H1 (cell line): Measurements from ENCODE around the gene COL27A1. TPM values are rescaled to one million over a fixed set of nuclear protein-coding genes. Genes with fewer than 3 reads are reported as not detected.

ENCODE experiments used
- CTCF ChIA-PET: fragments of 300-600 bp; sonication (Branson Sonifier 250); formaldehyde crosslinking; loops from one replicate; lab custom pipeline; 2021; ENCODE audit not compliant: partially characterized antibody; lab: Charles Lee
- POLR2A ChIA-PET: fragments of 300-600 bp; sonication (Branson Sonifier 250); formaldehyde crosslinking; loops from one replicate; lab custom pipeline; 2021; ENCODE audit warnings: inconsistent platforms; ENCODE audit not compliant: partially characterized antibody; lab: Charles Lee
- DNase-seq, 2 experiments: peaks; one replicate each; pipeline versions ENCODE4 v3.0.0 to v3.0.0-alpha.2; 2010 to 2022; ENCODE audit warnings: low spot score in 2 of 2, low read depth in 1 of 2, mixed read lengths in 1 of 2
- FAIRE-seq: peaks from 2 replicates; lab custom pipeline; 2011; peaks lifted over from hg19 to GRCh38; lab: Jason Lieb, UNC
- H2AFZ ChIP-seq: 2 replicates; pipeline ENCODE4 v1.8.1; 2012; ENCODE audit warnings: low read length, inconsistent platforms
- H2AK5ac ChIP-seq: 2 replicates; pipeline ENCODE4 v1.6.1; 2013; ENCODE audit warnings: low read depth, low read length
- H2BK120ac ChIP-seq: replicated peaks from 2 replicates; pipeline ENCODE3; 2013; ENCODE audit warnings: low read depth, low read length, inconsistent platforms
- H2BK12ac ChIP-seq: 2 replicates; pipeline ENCODE4 v1.6.1; 2013; ENCODE audit warnings: low read depth, low read length
- H2BK15ac ChIP-seq: 2 replicates; pipeline ENCODE4 v1.6.1; 2013; ENCODE audit warnings: low read length
- H2BK20ac ChIP-seq: 2 replicates; pipeline ENCODE4 v1.6.1; 2013; ENCODE audit warnings: low read length
- H2BK5ac ChIP-seq: 2 replicates; pipeline ENCODE4 v1.6.1; 2013; ENCODE audit warnings: low read depth, low read length
- H3K14ac ChIP-seq: 2 replicates; pipeline ENCODE4 v1.6.1; 2013; ENCODE audit warnings: inconsistent platforms; ENCODE audit not compliant: insufficient read length
- H3K18ac ChIP-seq: 2 replicates; pipeline ENCODE4 v1.6.1; 2013; ENCODE audit warnings: low read length; ENCODE audit errors: extremely low read depth
- H3K23ac ChIP-seq: 2 replicates; pipeline ENCODE4 v1.6.1; 2013; ENCODE audit warnings: inconsistent platforms; ENCODE audit not compliant: insufficient read length
- H3K23me2 ChIP-seq: 2 replicates; pipeline ENCODE4 v1.6.1; 2013; ENCODE audit warnings: low read depth, low read length
- H3K27ac ChIP-seq: 2 replicates; pipeline ENCODE4 v1.6.1; 2011; ENCODE audit warnings: low read depth, low read length, inconsistent platforms
- H3K27me3 ChIP-seq, 4 experiments: replicated peaks in 1 of 4; 1 replicate in 1 of 4; 2 replicates in 3 of 4; pipeline versions ENCODE4 v1.6.1 to v1.8.1; 2011 to 2013; ENCODE audit warnings: low read length in 3 of 4, mild to moderate bottlenecking in 3 of 4, inconsistent platforms in 2 of 4, mixed read lengths in 2 of 4, moderate library complexity in 1 of 4; ENCODE audit not compliant: control insufficient read depth in 3 of 4, insufficient read depth in 3 of 4; ENCODE audit errors: extremely low read depth in 1 of 4
- H3K36me3 ChIP-seq, 4 experiments: 2 replicates each; pipeline versions ENCODE4 v1.6.1 to v1.8.1; 2011 to 2013; ENCODE audit warnings: mild to moderate bottlenecking in 4 of 4, low read length in 3 of 4, moderate library complexity in 2 of 4, control low read depth in 1 of 4, inconsistent platforms in 1 of 4; ENCODE audit not compliant: insufficient read depth in 4 of 4, control insufficient read depth in 2 of 4
- H3K4ac ChIP-seq: replicated peaks from 2 replicates; pipeline ENCODE3; 2013; ENCODE audit warnings: low read length, low read depth, mixed read lengths, inconsistent platforms; ENCODE audit not compliant: insufficient read length
- H3K4me1 ChIP-seq, 4 experiments: replicated peaks in 1 of 4; 1 replicate in 1 of 4; 2 replicates in 3 of 4; pipeline versions ENCODE4 v1.6.1 to v1.8.1; 2011 to 2013; ENCODE audit warnings: low read length in 3 of 4, inconsistent platforms in 2 of 4, mixed read lengths in 1 of 4; ENCODE audit not compliant: insufficient read depth in 4 of 4, control insufficient read depth in 3 of 4
- H3K4me2 ChIP-seq, 2 experiments: 2 replicates each; pipeline versions ENCODE4 v1.6.1 to v1.8.1; 2011 to 2013; ENCODE audit warnings: low read depth in 2 of 2, low read length in 2 of 2, control low read depth in 1 of 2, inconsistent platforms in 1 of 2, mild to moderate bottlenecking in 1 of 2; ENCODE audit not compliant: insufficient read depth in 1 of 2
- H3K4me3 ChIP-seq, 4 experiments: fragments of 200-600, 300-600 bp in 1 of 4; sonication (generic), shearing (Covaris generic), sonication (Bioruptor Twin) in 1 of 4; 2 replicates each; pipeline versions ENCODE4 v1.5.1 to v1.8.1; 2011 to 2016; ENCODE audit warnings: low read length in 4 of 4, low read depth in 3 of 4, control low read depth in 2 of 4, inconsistent platforms in 2 of 4, mild to moderate bottlenecking in 2 of 4, mixed read lengths in 1 of 4, moderate library complexity in 1 of 4; ENCODE audit not compliant: insufficient read depth in 2 of 4; ENCODE audit errors: extremely low read depth in 1 of 4
- H3K56ac ChIP-seq: replicated peaks from 2 replicates; pipeline ENCODE3; 2013; ENCODE audit warnings: low read depth, mild to moderate bottlenecking, mixed read lengths, low read length, inconsistent platforms; ENCODE audit not compliant: insufficient read length
- H3K79me1 ChIP-seq: 2 replicates; pipeline ENCODE4 v1.6.1; 2013; ENCODE audit warnings: low read depth, low read length, control low read depth
- H3K79me2 ChIP-seq, 2 experiments: 2 replicates each; pipeline versions ENCODE4 v1.6.1 to v1.8.1; 2012 to 2013; ENCODE audit warnings: low read length in 2 of 2, mild to moderate bottlenecking in 2 of 2, inconsistent platforms in 1 of 2; ENCODE audit not compliant: insufficient read depth in 2 of 2, control insufficient read depth in 1 of 2
- H3K9ac ChIP-seq, 4 experiments: replicated peaks in 1 of 4; 1 replicate in 1 of 4; 2 replicates in 3 of 4; pipeline versions ENCODE4 v1.6.1 to v1.8.1; 2011 to 2013; ENCODE audit warnings: low read depth in 3 of 4, low read length in 3 of 4, control low read depth in 2 of 4, mild to moderate bottlenecking in 2 of 4, moderate library complexity in 2 of 4, inconsistent platforms in 1 of 4; ENCODE audit errors: extremely low read depth in 1 of 4
- H3K9me3 ChIP-seq, 2 experiments: 2 replicates each; pipeline versions ENCODE4 v1.6.1 to v1.8.1; 2012 to 2013; ENCODE audit warnings: mild to moderate bottlenecking in 2 of 2, moderate library complexity in 2 of 2, control low read depth in 1 of 2, inconsistent platforms in 1 of 2, low read depth in 1 of 2, low read length in 1 of 2, mixed read lengths in 1 of 2; ENCODE audit not compliant: insufficient read depth in 2 of 2
- H4K20me1 ChIP-seq, 2 experiments: replicated peaks in 1 of 2; 2 replicates each; pipeline versions ENCODE3 to v1.8.1; 2011 to 2013; ENCODE audit warnings: inconsistent platforms in 2 of 2, low read length in 2 of 2, mild to moderate bottlenecking in 1 of 2; ENCODE audit not compliant: insufficient read depth in 2 of 2, control insufficient read depth in 1 of 2
- H4K5ac ChIP-seq: 2 replicates; pipeline ENCODE4 v1.6.1; 2013; ENCODE audit warnings: low read length, low read depth, mixed read lengths, inconsistent platforms; ENCODE audit not compliant: insufficient read length
- H4K8ac ChIP-seq: 2 replicates; pipeline ENCODE4 v1.8.0; 2013; ENCODE audit warnings: mild to moderate bottlenecking, moderate library complexity, low read length, inconsistent platforms; ENCODE audit not compliant: insufficient read depth; ENCODE audit errors: extremely low read depth
- H4K91ac ChIP-seq: replicated peaks from 2 replicates; pipeline ENCODE3; 2013; ENCODE audit warnings: low read length, mixed read lengths, inconsistent platforms; ENCODE audit not compliant: insufficient read length
- CBX5 ChIP-seq: fragments of 300-800, 300-1000 bp; sonication (generic); IDR thresholded peaks from 2 replicates; pipeline ENCODE4 v1.7.1; 2016; ENCODE audit warnings: antibody characterized with exemption, low read length, low read depth
- CHD2 ChIP-seq: IDR thresholded peaks from 2 replicates; pipeline ENCODE4 v1.6.1; 2012; ENCODE audit warnings: low read length, improper control_type of control experiment
- GTF2F1 ChIP-seq: IDR thresholded peaks from 2 replicates; pipeline ENCODE4 v1.6.1; 2012; ENCODE audit warnings: low read depth, low read length, improper control_type of control experiment, borderline replicate concordance
- JUN ChIP-seq: IDR thresholded peaks from 2 replicates; pipeline ENCODE4 v1.6.1; 2011; ENCODE audit warnings: low read depth, mild to moderate bottlenecking, improper control_type of control experiment, low read length
- KDM4A ChIP-seq: IDR thresholded peaks from one replicate; pipeline ENCODE4 v1.7.1; 2012; ENCODE audit warnings: low read depth, mild to moderate bottlenecking, moderate library complexity, low read length, inconsistent platforms; ENCODE audit not compliant: severe bottlenecking
- NRF1 ChIP-seq: IDR thresholded peaks from 2 replicates; pipeline ENCODE4 v1.6.1; 2011; ENCODE audit warnings: mild to moderate bottlenecking, low read depth, low read length, improper control_type of control experiment
- RBBP5 ChIP-seq: IDR thresholded peaks from 2 replicates; pipeline ENCODE4 v1.7.1; 2012; ENCODE audit warnings: low read depth, mild to moderate bottlenecking, inconsistent platforms, low read length, moderate library complexity, borderline replicate concordance
- SAP30 ChIP-seq: fragments of 300-600 bp; sonication (generic); IDR thresholded peaks from 2 replicates; pipeline ENCODE4 v1.7.1; 2012; ENCODE audit warnings: low read length, moderate library complexity, mild to moderate bottlenecking, inconsistent platforms; ENCODE audit not compliant: insufficient read depth, insufficient replicate concordance
- SP1 ChIP-seq: IDR thresholded peaks from 2 replicates; pipeline ENCODE4 v1.6.1; 2011; ENCODE audit warnings: low read depth, low read length
- ZNF274 ChIP-seq: IDR thresholded peaks from 2 replicates; pipeline ENCODE4 v1.7.0; 2012; ENCODE audit warnings: low read length, borderline replicate concordance; ENCODE audit errors: extremely low read depth
- WGBS, 2 experiments: shearing (Covaris generic) in 1 of 2; methylation state at CpG; one replicate each; pipeline versions ENCODE4 v1.1.6 to v1.1.7; 2013 to 2015; ENCODE audit warnings: low lambda C conversion rate in 2 of 2, mixed read lengths in 2 of 2, inconsistent platforms in 1 of 2, low coverage in 1 of 2, missing lambda C conversion rate in 1 of 2; ENCODE audit not compliant: insufficient replicate concordance in 2 of 2, insufficient coverage in 1 of 2, insufficient read length in 1 of 2; ENCODE audit errors: extremely low coverage in 1 of 2, missing lambda C conversion rate in 1 of 2; 5-methylcytosine and 5-hydroxymethylcytosine counted together
- polyA plus RNA-seq, 7 experiments: library from polyadenylated mRNA; depleted of rRNA in 3 of 7; stranded (reverse) in 5 of 7; unstranded in 2 of 7; fragments of >200 nt in 5 of 7; fragments of 200-250 nt in 2 of 7; gene quantifications; 1 replicate in 5 of 7; 2 replicates in 1 of 7; 4 replicates in 1 of 7; pipeline versions ENCODE4 v1.2.1 to v1.2.3, GENCODE V29; 2011 to 2013; ENCODE audit warnings: missing spikeins in 2 of 7, mixed read lengths in 2 of 7
- total RNA-seq: library from RNA; stranded (reverse); fragmentation: NEBNext Ultra II Directional; extraction: Animal tissue kit (Norgen Biotek cat#: 25700); gene quantifications from 2 replicates; pipeline ENCODE4 v1.2.1, GENCODE V29; 2021
- TF ChIP-seq, protein P1 (sequence below): IDR thresholded peaks from 2 replicates; pipeline ENCODE4 v1.6.1; 2012; ENCODE audit warnings: inconsistent platforms
- TF ChIP-seq, protein P2 (sequence below), 3 experiments: IDR thresholded peaks; 1 replicate in 2 of 3; 2 replicates in 1 of 3; pipeline versions ENCODE4 v1.5.1 to v1.6.1; 2011; ENCODE audit warnings: low read length in 3 of 3, mild to moderate bottlenecking in 3 of 3, inconsistent platforms in 2 of 3, low read depth in 1 of 3, moderate library complexity in 1 of 3; ENCODE audit not compliant: insufficient read depth in 1 of 3; ENCODE audit errors: control extremely low read depth in 1 of 3

The COL27A1 gene
- total and polyA plus RNA-seq, 2 of the 8 experiments (the other 6 are each of a cell fraction or from before 2014, with no cell fraction given), result 15.1 to 22.8 TPM

DNA sequence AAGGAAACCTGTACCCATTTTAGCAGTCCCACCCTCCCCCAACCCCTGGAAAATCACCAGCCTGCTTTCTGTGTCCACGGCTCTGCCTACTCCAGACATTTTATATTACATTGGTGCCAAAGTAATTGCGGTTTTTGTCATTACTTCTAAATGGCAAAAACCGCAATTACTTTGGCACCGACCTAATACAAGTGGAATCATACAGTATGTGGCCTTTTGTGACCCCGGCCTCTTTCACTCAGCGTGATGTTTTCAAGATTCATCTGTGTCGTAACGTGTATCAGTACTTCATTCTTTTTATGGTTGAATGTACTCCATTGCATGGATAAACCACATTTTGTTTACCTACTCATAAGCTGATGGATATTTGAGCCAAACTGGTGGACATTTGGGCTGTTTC is 157.8 kb downstream of the COL27A1 start:
- no peak overlapping the region for H3K9ac ChIP-seq
- H3K79me2 ChIP-seq, result no peaks in the 10 kb centered on the region
- H4K8ac ChIP-seq, result no peak overlapping the region
- TF ChIP-seq SP1 (no peak), KDM4A (no peak), CBX5 (no peak), ZNF274 (no peak), SAP30 (no peak), JUN (no peak), GTF2F1 (no peak), CHD2 (no peak), RBBP5 (no peak), NRF1 (no peak)
- TF ChIP-seq, protein P1, sequence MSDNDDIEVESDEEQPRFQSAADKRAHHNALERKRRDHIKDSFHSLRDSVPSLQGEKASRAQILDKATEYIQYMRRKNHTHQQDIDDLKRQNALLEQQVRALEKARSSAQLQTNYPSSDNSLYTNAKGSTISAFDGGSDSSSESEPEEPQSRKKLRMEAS, result no peak
- TF ChIP-seq, protein P2, sequence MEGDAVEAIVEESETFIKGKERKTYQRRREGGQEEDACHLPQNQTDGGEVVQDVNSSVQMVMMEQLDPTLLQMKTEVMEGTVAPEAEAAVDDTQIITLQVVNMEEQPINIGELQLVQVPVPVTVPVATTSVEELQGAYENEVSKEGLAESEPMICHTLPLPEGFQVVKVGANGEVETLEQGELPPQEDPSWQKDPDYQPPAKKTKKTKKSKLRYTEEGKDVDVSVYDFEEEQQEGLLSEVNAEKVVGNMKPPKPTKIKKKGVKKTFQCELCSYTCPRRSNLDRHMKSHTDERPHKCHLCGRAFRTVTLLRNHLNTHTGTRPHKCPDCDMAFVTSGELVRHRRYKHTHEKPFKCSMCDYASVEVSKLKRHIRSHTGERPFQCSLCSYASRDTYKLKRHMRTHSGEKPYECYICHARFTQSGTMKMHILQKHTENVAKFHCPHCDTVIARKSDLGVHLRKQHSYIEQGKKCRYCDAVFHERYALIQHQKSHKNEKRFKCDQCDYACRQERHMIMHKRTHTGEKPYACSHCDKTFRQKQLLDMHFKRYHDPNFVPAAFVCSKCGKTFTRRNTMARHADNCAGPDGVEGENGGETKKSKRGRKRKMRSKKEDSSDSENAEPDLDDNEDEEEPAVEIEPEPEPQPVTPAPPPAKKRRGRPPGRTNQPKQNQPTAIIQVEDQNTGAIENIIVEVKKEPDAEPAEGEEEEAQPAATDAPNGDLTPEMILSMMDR (IDR thresholded peaks at IDR 0.05; ENCODE audit: control extremely low read depth in 1 of 3, insufficient read depth in 1 of 3, low read depth in 1 of 3, low read length in 3 of 3), result no peak
- H3K18ac ChIP-seq, result no peak overlapping the region
- ChIA-PET POLR2A (no interaction called here), CTCF (interaction anchor here (0.5 to 4.6 kb wide), 7 partner anchors 13 to 284 kb away, joined by 3 to 29 read pairs (median 3); no protein-coding TSS in a partner anchor)
- no peak overlapping the region for H3K4ac ChIP-seq
- H3K36me3 ChIP-seq, result no peaks in the 10 kb centered on the region
- no peak overlapping the region for H4K5ac ChIP-seq
- no peaks in the 10 kb centered on the region for H3K9me3 ChIP-seq
- no peaks in the 10 kb centered on the region for H4K20me1 ChIP-seq
- H3K79me1 ChIP-seq, result no peaks in the 10 kb centered on the region
- no peak overlapping the region for H3K56ac ChIP-seq
- no peak overlapping the region for H3K4me2 ChIP-seq
- no peak overlapping the region for H2BK12ac ChIP-seq
- H3K23ac ChIP-seq, result no peak overlapping the region
- H3K14ac ChIP-seq, result no peak overlapping the region
- H2BK120ac ChIP-seq, result no peak overlapping the region
- no peaks in the 10 kb centered on the region for H3K27me3 ChIP-seq
- WGBS, 2 experiments, result 87% methylated on average over 8 of the region's 8 CpGs; no CpG with 5 or more reads in 1 of the 2 experiments
- H2BK5ac ChIP-seq, result no peak overlapping the region
- H3K4me1 ChIP-seq, result no peaks in the 10 kb centered on the region
- H2AFZ ChIP-seq, result no peak overlapping the region
- no peaks in the 10 kb centered on the region for H3K23me2 ChIP-seq
- no peak overlapping the region for H2BK20ac ChIP-seq
- FAIRE-seq (no peak), DNase-seq (peak in 1 of 2 experiments; percentile 10)
- H2AK5ac ChIP-seq, result no peak overlapping the region
- H3K27ac ChIP-seq, result no peak overlapping the region
- H3K4me3 ChIP-seq, result no peak overlapping the region
- no peak overlapping the region for H4K91ac ChIP-seq
- H2BK15ac ChIP-seq, result no peak overlapping the region
